Astrocyte (in vitro differentiated cells and primary cell): ENCODE data around the gene UBFD1. TPM values are rescaled to one million over a fixed set of nuclear protein-coding genes. Genes with fewer than 3 reads are reported as not detected.

ENCODE experiments used
- DNase-seq: peaks from one replicate; pipeline ENCODE4 v3.0.0-alpha.2; 2010; ENCODE audit warnings: low read depth
- FAIRE-seq: peaks from 2 replicates; lab custom pipeline; 2011; peaks lifted over from hg19 to GRCh38; lab: Jason Lieb, UNC
- H2AFZ ChIP-seq: 2 replicates; pipeline ENCODE4 v1.6.0; 2012; ENCODE audit warnings: low read depth, low read length, inconsistent platforms
- H3K27ac ChIP-seq: 2 replicates; pipeline ENCODE4 v1.5.1; 2011; ENCODE audit warnings: low read depth, low read length, inconsistent platforms
- H3K27me3 ChIP-seq: 2 replicates; pipeline ENCODE4 v1.6.0; 2011; ENCODE audit warnings: low read length, inconsistent platforms; ENCODE audit not compliant: insufficient read depth
- H3K36me3 ChIP-seq: 2 replicates; pipeline ENCODE4 v1.5.1; 2011; ENCODE audit warnings: low read length, inconsistent platforms; ENCODE audit not compliant: insufficient read depth
- H3K4me1 ChIP-seq: 2 replicates; pipeline ENCODE4 v1.5.1; 2011; ENCODE audit warnings: low read length, inconsistent platforms; ENCODE audit not compliant: insufficient read depth
- H3K4me2 ChIP-seq: 2 replicates; pipeline ENCODE4 v1.6.0; 2012; ENCODE audit warnings: low read length, inconsistent platforms
- H3K4me3 ChIP-seq: 2 replicates; pipeline ENCODE4 v1.5.1; 2011; ENCODE audit warnings: low read depth, mild to moderate bottlenecking, low read length, inconsistent platforms; ENCODE audit not compliant: insufficient read depth
- H3K79me2 ChIP-seq: 2 replicates; pipeline ENCODE4 v1.6.0; 2012; ENCODE audit warnings: mild to moderate bottlenecking, low read length, inconsistent platforms; ENCODE audit not compliant: insufficient read depth
- H3K9ac ChIP-seq: 2 replicates; pipeline ENCODE4 v1.6.0; 2012; ENCODE audit warnings: mild to moderate bottlenecking, low read length, inconsistent platforms
- H3K9me3 ChIP-seq: 2 replicates; pipeline ENCODE4 v1.5.1; 2012; ENCODE audit warnings: low read depth, mild to moderate bottlenecking, low read length, inconsistent platforms; ENCODE audit not compliant: insufficient read depth
- H4K20me1 ChIP-seq: 2 replicates; pipeline ENCODE4 v1.6.0; 2012; ENCODE audit warnings: low read length, inconsistent platforms; ENCODE audit not compliant: insufficient read depth
- H3K27ac Mint-ChIP-seq: one replicate; pipeline ENCODE4 v1.8.0; 2021; ENCODE audit warnings: mild to moderate bottlenecking, mixed read lengths; ENCODE audit not compliant: unreplicated experiment
- H3K27me3 Mint-ChIP-seq: one replicate; pipeline ENCODE4 v1.8.0; 2021; ENCODE audit warnings: low read depth, mixed read lengths; ENCODE audit not compliant: unreplicated experiment
- H3K36me3 Mint-ChIP-seq: one replicate; pipeline ENCODE4 v1.8.0; 2021; ENCODE audit warnings: low read depth, mixed read lengths; ENCODE audit not compliant: unreplicated experiment
- H3K4me1 Mint-ChIP-seq: one replicate; pipeline ENCODE4 v1.8.0; 2021; ENCODE audit warnings: low read depth, mixed read lengths; ENCODE audit not compliant: unreplicated experiment
- H3K4me3 Mint-ChIP-seq: one replicate; pipeline ENCODE4 v1.8.0; 2021; ENCODE audit warnings: mild to moderate bottlenecking, moderate library complexity, mixed read lengths; ENCODE audit not compliant: unreplicated experiment
- H3K9me3 Mint-ChIP-seq: one replicate; pipeline ENCODE4 v1.8.0; 2021; ENCODE audit warnings: mild to moderate bottlenecking, mixed read lengths; ENCODE audit not compliant: unreplicated experiment
- EZH2 ChIP-seq: IDR thresholded peaks from 2 replicates; pipeline ENCODE4 v1.6.1; 2012; ENCODE audit warnings: mild to moderate bottlenecking, low read length, inconsistent platforms; ENCODE audit not compliant: insufficient read depth
- total RNA-seq: library from RNA; stranded (reverse); gene quantifications from 2 replicates; pipeline ENCODE4 v1.2.1, GENCODE V29; 2021
- TF ChIP-seq, protein P1 (sequence below): IDR thresholded peaks from 2 replicates; pipeline ENCODE4 v1.5.1; 2011; ENCODE audit warnings: low read depth, mild to moderate bottlenecking, inconsistent platforms, low read length, moderate library complexity; ENCODE audit not compliant: insufficient read depth

The UBFD1 gene
- total RNA-seq, 1 donor from 2014 or later = 146 TPM

DNA sequence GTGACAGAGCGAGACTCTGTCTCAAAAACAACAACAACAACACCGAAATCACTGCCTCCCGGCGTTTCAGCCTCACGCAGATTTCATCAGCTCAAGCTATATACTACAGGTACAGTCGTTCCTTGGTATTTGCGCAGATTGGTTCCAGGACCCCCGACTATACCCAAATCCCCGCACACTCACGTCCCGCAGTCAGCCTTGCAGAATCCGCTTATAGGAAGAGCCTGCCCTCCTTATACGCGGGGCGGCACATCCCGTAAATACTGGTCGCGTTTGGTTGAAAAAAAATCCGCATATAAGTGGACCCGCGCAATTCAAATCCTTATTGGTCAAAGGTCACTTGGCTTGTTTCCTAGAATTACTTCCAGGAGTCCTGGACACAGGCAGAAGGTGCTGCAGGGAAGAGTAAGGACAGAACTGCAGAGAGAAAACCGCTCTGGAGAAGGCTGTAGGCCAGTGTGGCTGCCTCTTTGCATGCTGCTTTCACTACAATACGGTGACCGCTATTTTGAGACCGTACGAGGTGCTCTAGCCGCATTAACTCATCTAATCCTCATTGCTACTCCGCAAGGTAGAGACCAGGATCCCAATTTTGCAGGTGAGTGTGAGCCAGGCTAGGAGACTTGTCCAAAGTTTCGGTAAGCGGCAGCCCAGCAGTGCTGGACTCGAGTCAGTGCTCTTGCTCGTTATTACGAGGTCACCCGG is 37.9 kb downstream of the UBFD1 start:
- H3K79me2 ChIP-seq = peaks cover 58% of the 10 kb centered on the region
- FAIRE-seq (no peak), DNase-seq (no peak)
- peaks cover 38% of the 10 kb centered on the region for H4K20me1 ChIP-seq
- no peaks in the 10 kb centered on the region for H3K27me3 ChIP-seq
- peak overlapping the region; percentile 96 for H3K4me2 ChIP-seq
- peak overlapping the region; percentile 93 for H3K4me3 Mint-ChIP-seq
- TF ChIP-seq, protein P1, sequence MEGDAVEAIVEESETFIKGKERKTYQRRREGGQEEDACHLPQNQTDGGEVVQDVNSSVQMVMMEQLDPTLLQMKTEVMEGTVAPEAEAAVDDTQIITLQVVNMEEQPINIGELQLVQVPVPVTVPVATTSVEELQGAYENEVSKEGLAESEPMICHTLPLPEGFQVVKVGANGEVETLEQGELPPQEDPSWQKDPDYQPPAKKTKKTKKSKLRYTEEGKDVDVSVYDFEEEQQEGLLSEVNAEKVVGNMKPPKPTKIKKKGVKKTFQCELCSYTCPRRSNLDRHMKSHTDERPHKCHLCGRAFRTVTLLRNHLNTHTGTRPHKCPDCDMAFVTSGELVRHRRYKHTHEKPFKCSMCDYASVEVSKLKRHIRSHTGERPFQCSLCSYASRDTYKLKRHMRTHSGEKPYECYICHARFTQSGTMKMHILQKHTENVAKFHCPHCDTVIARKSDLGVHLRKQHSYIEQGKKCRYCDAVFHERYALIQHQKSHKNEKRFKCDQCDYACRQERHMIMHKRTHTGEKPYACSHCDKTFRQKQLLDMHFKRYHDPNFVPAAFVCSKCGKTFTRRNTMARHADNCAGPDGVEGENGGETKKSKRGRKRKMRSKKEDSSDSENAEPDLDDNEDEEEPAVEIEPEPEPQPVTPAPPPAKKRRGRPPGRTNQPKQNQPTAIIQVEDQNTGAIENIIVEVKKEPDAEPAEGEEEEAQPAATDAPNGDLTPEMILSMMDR = no peak
- TF ChIP-seq EZH2 = no peak
- peak overlapping the region; percentile 85 for H3K27ac ChIP-seq
- no peaks in the 10 kb centered on the region for H3K9me3 Mint-ChIP-seq
- H3K27ac Mint-ChIP-seq = peak overlapping the region; percentile 69
- H3K4me3 ChIP-seq = peak overlapping the region; percentile 98
- H3K4me1 ChIP-seq = peaks cover 6% of the 10 kb centered on the region
- peaks cover 2% of the 10 kb centered on the region for H3K4me1 Mint-ChIP-seq
- peak overlapping the region; percentile 95 for H3K9ac ChIP-seq
- H3K27me3 Mint-ChIP-seq = no peaks in the 10 kb centered on the region
- H3K36me3 ChIP-seq = peaks cover 18% of the 10 kb centered on the region
- H2AFZ ChIP-seq = peak overlapping the region; percentile 89
- peaks cover 14% of the 10 kb centered on the region for H3K36me3 Mint-ChIP-seq
- no peaks in the 10 kb centered on the region for H3K9me3 ChIP-seq

DNA sequence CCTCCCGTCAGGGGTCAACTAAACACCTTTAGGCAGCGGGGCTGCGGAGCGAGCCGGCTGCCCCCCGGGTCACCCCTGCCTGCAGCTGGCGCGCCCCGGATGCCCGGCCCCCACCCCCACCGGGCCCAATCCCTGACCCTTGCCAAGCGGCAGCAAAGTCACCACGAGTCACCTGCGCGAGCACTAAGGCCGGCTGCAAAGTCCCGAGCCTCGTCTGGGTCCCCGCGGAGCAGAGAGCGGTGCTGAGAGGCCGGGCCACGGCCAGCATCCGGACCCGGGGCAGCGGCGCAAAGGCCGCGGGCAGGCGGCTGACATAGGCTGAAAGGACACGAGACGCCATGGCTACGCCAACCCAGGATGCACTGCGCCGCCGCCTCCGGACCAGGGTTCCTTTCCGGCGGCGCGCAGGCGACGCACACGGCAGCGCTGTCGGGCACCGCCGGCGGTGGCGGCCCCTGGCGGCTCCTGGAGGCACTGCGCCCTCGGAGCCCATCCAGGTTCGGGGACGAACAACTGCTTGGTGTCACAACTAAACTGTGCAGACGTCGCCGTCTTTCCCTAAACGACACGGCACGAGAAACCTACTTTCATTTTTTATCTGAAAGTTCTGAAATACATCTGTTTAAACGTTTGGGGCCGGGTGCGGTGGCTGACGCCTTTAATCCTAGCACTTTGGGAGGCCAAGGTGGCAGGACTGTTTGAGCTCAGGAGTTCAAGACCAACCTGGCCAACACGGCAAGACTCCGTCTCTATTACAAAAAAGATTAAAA is 38.6 kb downstream of the UBFD1 start, which contains the start of gene NDUFAB1:
Gene NDUFAB1 (minus strand): TSS at position 366 of the 770 bp plus-strand sequence. CDS start 26 bp downstream, at position 340.
- DNase-seq (peak; percentile 70), FAIRE-seq (no peak)
- Histone ChIP-seq H3K27ac (peak within 1 kb of the TSS; percentile 85), H3K27me3 (no peaks in the 10 kb centered on the region), H3K9ac (peak within 1 kb of the TSS; percentile 95), H3K36me3 (peaks cover 14% of the 10 kb centered on the region), H3K79me2 (peaks cover 51% of the 10 kb centered on the region), H3K9me3 (no peaks in the 10 kb centered on the region), H3K4me2 (peak within 1 kb of the TSS; percentile 96), H4K20me1 (peaks cover 33% of the 10 kb centered on the region), H3K4me1 (peaks cover 6% of the 10 kb centered on the region), H2AFZ (peak within 1 kb of the TSS; percentile 89), H3K4me3 (peak within 1 kb of the TSS; percentile 98)
- no peaks in the 10 kb centered on the region for H3K27me3 Mint-ChIP-seq
- no peak for TF ChIP-seq EZH2
- TF ChIP-seq, protein P1 = peak; percentile 81
- H3K27ac Mint-ChIP-seq = peak within 1 kb of the TSS; percentile 69
- no peaks in the 10 kb centered on the region for H3K9me3 Mint-ChIP-seq
- peaks cover 10% of the 10 kb centered on the region for H3K36me3 Mint-ChIP-seq
- H3K4me3 Mint-ChIP-seq = peak within 1 kb of the TSS; percentile 93
- peaks cover 2% of the 10 kb centered on the region for H3K4me1 Mint-ChIP-seq
